ENCODE data around the gene AK2.

Gene AK2

DNA sequence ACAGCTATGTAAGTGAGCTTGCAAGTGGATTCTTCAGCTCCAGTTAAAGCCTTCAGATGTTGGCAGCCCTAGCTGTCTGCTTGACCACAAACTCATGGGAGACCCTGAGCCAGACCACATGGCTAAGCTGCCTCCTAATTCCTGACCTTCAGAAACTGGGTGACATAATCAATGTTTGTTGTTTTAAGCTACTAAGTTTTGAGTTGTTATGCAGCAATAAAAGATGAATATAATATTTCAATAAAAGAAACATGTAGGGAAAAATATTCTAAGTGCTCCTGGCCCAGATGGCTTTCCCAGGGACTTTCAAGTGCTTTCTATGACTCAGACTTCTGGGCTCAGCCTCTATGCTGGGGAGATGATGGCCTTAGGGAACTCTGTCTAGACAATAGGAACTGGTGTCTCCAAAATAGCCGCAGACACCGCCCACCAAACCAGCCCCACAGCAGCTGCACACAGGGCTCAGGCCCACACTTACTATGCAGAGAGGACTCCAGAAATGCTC is 23.9 kb upstream of the AK2 start:
- H2AFZ ChIP-seq (ENCODE audit: insufficient read depth, low read length, poor library complexity) = no peak overlapping the region
- H2BK120ac ChIP-seq (ENCODE audit: insufficient read depth, low read length, poor library complexity) = peak overlapping the region; percentile 56
- H3K18ac ChIP-seq (ENCODE audit: low read length) = no peak overlapping the region
- no peak overlapping the region for H3K4me2 ChIP-seq (ENCODE audit: low read length)
- H3K9me3 ChIP-seq (ENCODE audit: insufficient read depth, low read depth, low read length) = peaks cover 7% of the 10 kb centered on the region
- H3K36me3 ChIP-seq (ENCODE audit: control insufficient read depth in 1 of 2, insufficient read depth in 2 of 2, low read length in 2 of 2) = peaks cover 2 to 4% of the 10 kb centered on the region in 2 experiments
- no peak overlapping the region for H3K9ac ChIP-seq (ENCODE audit: low read length)
- H3K4me3 ChIP-seq (ENCODE audit: low read depth, low read length) = no peak overlapping the region
- no peaks in the 10 kb centered on the region for H3K79me2 ChIP-seq (ENCODE audit: control insufficient read depth, insufficient read depth, low read length, poor library complexity)
- H3K27me3 ChIP-seq (ENCODE audit: insufficient read depth, low read length) = no peaks in the 10 kb centered on the region
- H3K4me1 ChIP-seq (ENCODE audit: control insufficient read depth in 1 of 2, insufficient read depth in 2 of 2, low read length in 2 of 2) = peaks cover 12 to 17% of the 10 kb centered on the region in 2 experiments
- no peak overlapping the region for H3K23ac ChIP-seq (ENCODE audit: low read length)
- peak overlapping the region; percentile 62 for H2BK12ac ChIP-seq (ENCODE audit: low read length)
- H4K8ac ChIP-seq (ENCODE audit: low read depth, low read length) = no peak overlapping the region
- H2AK5ac ChIP-seq (ENCODE audit: low read length) = no peak overlapping the region
- WGBS (ENCODE audit: extremely low coverage, insufficient coverage, insufficient read length) = no CpG with 5 or more reads among the region's 2 CpGs
- H4K12ac ChIP-seq (ENCODE audit: low read depth, low read length) = no peak overlapping the region
- peak overlapping the region; percentile 84 for H3K27ac ChIP-seq (ENCODE audit: low read depth, low read length)
- H2BK5ac ChIP-seq (ENCODE audit: low read depth, low read length, poor library complexity) = peak overlapping the region; percentile 46
- DNase-seq = peak; percentile 65 to 67
- H3K79me1 ChIP-seq (ENCODE audit: low read length) = peaks cover 4% of the 10 kb centered on the region
- H3K14ac ChIP-seq (ENCODE audit: low read length) = no peak overlapping the region
- no peak overlapping the region for H3K4ac ChIP-seq (ENCODE audit: low read depth, low read length)
- H4K91ac ChIP-seq (ENCODE audit: low read depth, low read length) = peak overlapping the region; percentile 39

DNA sequence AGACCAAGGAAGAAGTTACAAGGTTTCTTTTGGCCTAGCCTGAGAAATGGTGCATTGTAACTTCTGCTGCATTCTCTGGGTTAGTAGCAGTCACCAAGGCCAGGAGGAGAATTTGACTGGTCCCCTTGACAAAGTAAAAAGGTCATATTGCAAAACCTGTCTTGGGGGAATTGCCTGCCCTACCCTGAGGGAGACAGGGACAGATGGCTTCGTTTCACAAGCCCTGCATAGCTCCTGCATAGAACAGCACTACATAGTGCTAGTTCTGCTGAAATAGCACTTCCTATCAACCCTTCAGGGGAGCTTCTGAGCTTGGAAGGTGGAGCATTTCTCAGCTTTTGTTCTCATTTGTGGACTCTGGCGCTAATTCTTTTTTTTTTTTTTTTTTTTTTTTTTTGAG is 20.4 kb upstream of the AK2 start:
- Histone ChIP-seq H2AK5ac (ENCODE audit: low read length) (no peak overlapping the region), H3K18ac (ENCODE audit: low read length) (no peak overlapping the region), H4K12ac (ENCODE audit: low read depth, low read length) (no peak overlapping the region), H3K9ac (ENCODE audit: low read length) (no peak overlapping the region), H2BK5ac (ENCODE audit: low read depth, low read length, poor library complexity) (no peak overlapping the region), H3K79me1 (ENCODE audit: low read length) (peaks cover 4% of the 10 kb centered on the region), H3K4me2 (ENCODE audit: low read length) (no peak overlapping the region), H3K14ac (ENCODE audit: low read length) (no peak overlapping the region), H3K27ac (ENCODE audit: low read depth, low read length) (no peak overlapping the region), H3K23ac (ENCODE audit: low read length) (no peak overlapping the region), H2AFZ (ENCODE audit: insufficient read depth, low read length, poor library complexity) (no peak overlapping the region), H4K91ac (ENCODE audit: low read depth, low read length) (no peak overlapping the region), H2BK12ac (ENCODE audit: low read length) (peak overlapping the region; percentile 6), H3K79me2 (ENCODE audit: control insufficient read depth, insufficient read depth, low read length, poor library complexity) (no peaks in the 10 kb centered on the region), H3K4me3 (ENCODE audit: low read depth, low read length) (no peak overlapping the region), H3K27me3 (ENCODE audit: insufficient read depth, low read length) (no peaks in the 10 kb centered on the region), H3K4ac (ENCODE audit: low read depth, low read length) (no peak overlapping the region), H3K9me3 (ENCODE audit: insufficient read depth, low read depth, low read length) (peaks cover 2% of the 10 kb centered on the region), H3K36me3 (ENCODE audit: control insufficient read depth in 1 of 2, insufficient read depth in 2 of 2, low read length in 2 of 2) (no peaks in the 10 kb centered on the region), H2BK120ac (ENCODE audit: insufficient read depth, low read length, poor library complexity) (no peak overlapping the region), H4K8ac (ENCODE audit: low read depth, low read length) (no peak overlapping the region), H3K4me1 (ENCODE audit: control insufficient read depth in 1 of 2, insufficient read depth in 2 of 2, low read length in 2 of 2) (peaks cover 16 to 21% of the 10 kb centered on the region in 2 experiments)
- no CpG with 5 or more reads among the region's 2 CpGs for whole genome bisulfite sequencing (ENCODE audit: extremely low coverage, insufficient coverage, insufficient read length)
- peak; percentile 40 to 69 for DNase-seq

DNA sequence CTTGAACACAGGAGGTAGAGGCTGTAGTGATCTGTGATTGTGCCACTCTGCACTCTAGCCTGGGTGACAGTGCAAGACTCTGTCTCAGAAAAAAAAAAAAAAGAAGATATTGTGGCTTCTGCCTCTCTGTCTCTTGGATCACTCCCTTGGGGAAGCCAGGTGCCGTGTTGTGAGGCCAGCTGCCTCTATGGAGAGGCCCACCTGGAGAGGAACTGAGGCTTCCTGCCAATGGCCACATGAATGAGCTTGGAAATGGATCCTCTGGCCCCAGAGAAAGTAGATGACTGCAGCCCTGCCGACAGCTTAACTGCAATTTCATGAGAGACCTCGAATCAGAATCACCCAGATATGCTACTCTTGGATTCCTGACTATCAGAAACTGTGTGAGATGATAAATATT is 19.7 kb upstream of the AK2 start:
- H3K4ac ChIP-seq (ENCODE audit: low read depth, low read length) = no peak overlapping the region
- no CpG with 5 or more reads among the region's 3 CpGs for WGBS (ENCODE audit: extremely low coverage, insufficient coverage, insufficient read length)

DNA sequence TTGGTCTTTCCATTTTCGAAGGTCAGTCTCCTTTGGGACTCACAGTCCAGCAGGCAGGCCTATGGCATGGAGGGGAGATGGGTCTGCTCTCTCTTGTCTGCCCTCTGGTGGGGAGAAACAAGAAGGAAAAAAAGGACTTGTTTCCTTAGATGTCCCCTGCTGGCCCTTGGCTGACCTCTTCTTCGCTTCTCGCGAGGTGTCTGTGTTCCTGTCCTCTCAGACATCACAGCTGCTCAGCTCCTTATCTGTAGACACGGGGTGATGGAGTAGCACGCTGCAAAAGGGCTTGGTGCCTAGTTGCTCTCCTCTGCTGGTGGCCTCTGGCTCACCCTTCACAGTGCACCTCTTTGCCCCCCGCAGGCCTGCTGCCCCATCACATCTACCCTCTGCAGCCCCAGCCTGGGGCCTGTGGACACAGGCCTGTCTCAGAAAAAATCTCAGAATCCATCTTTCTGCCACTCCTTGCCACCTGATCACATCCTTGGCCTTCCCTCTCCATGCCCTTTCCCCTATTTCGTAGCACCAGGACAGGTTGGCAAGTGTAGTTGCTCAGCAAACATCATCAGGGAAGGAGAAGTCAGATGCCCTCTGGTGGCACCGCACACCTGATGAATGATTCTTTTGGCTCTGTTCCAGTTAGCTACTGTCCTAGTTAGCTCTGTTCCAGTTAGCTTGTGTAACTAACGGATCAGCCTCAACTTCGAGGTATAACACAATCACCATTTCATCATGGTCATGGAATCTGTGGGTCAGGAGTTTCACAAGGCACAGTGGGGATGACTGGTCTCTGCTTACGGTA is 18.7 kb upstream of the AK2 start:
- Histone ChIP-seq H3K4ac (ENCODE audit: low read depth, low read length) (no peak overlapping the region), H3K23ac (ENCODE audit: low read length) (no peak overlapping the region), H3K4me1 (ENCODE audit: control insufficient read depth in 1 of 2, insufficient read depth in 2 of 2, low read length in 2 of 2) (peaks cover 10 to 15% of the 10 kb centered on the region in 2 experiments), H2BK5ac (ENCODE audit: low read depth, low read length, poor library complexity) (no peak overlapping the region), H4K12ac (ENCODE audit: low read depth, low read length) (no peak overlapping the region), H3K79me1 (ENCODE audit: low read length) (peaks cover 2% of the 10 kb centered on the region), H3K14ac (ENCODE audit: low read length) (peak overlapping the region; percentile 20), H4K8ac (ENCODE audit: low read depth, low read length) (no peak overlapping the region), H3K36me3 (ENCODE audit: control insufficient read depth in 1 of 2, insufficient read depth in 2 of 2, low read length in 2 of 2) (no peaks in the 10 kb centered on the region), H4K91ac (ENCODE audit: low read depth, low read length) (no peak overlapping the region), H3K79me2 (ENCODE audit: control insufficient read depth, insufficient read depth, low read length, poor library complexity) (no peaks in the 10 kb centered on the region), H3K18ac (ENCODE audit: low read length) (no peak overlapping the region), H2BK12ac (ENCODE audit: low read length) (peak overlapping the region; percentile 56), H3K9me3 (ENCODE audit: insufficient read depth, low read depth, low read length) (no peaks in the 10 kb centered on the region), H2AK5ac (ENCODE audit: low read length) (peak overlapping the region; percentile 16), H3K4me2 (ENCODE audit: low read length) (no peak overlapping the region), H3K9ac (ENCODE audit: low read length) (no peak overlapping the region), H3K27me3 (ENCODE audit: insufficient read depth, low read length) (no peaks in the 10 kb centered on the region), H2BK120ac (ENCODE audit: insufficient read depth, low read length, poor library complexity) (no peak overlapping the region), H3K4me3 (ENCODE audit: low read depth, low read length) (no peak overlapping the region), H3K27ac (ENCODE audit: low read depth, low read length) (no peak overlapping the region), H2AFZ (ENCODE audit: insufficient read depth, low read length, poor library complexity) (no peak overlapping the region)
- WGBS (ENCODE audit: extremely low coverage, insufficient coverage, insufficient read length) = no CpG with 5 or more reads among the region's 12 CpGs
- DNase-seq = peak; percentile 72 to 85

More for the DNA sequence above, 19.7 kb upstream of the AK2 start:
- Histone ChIP-seq H3K79me2 (ENCODE audit: control insufficient read depth, insufficient read depth, low read length, poor library complexity) (no peaks in the 10 kb centered on the region), H3K14ac (ENCODE audit: low read length) (no peak overlapping the region), H2AK5ac (ENCODE audit: low read length) (no peak overlapping the region), H3K4me2 (ENCODE audit: low read length) (no peak overlapping the region), H2BK12ac (ENCODE audit: low read length) (peak overlapping the region; percentile 86), H4K8ac (ENCODE audit: low read depth, low read length) (no peak overlapping the region), H3K23ac (ENCODE audit: low read length) (no peak overlapping the region), H2BK5ac (ENCODE audit: low read depth, low read length, poor library complexity) (no peak overlapping the region), H3K36me3 (ENCODE audit: control insufficient read depth in 1 of 2, insufficient read depth in 2 of 2, low read length in 2 of 2) (no peaks in the 10 kb centered on the region), H3K18ac (ENCODE audit: low read length) (no peak overlapping the region), H4K91ac (ENCODE audit: low read depth, low read length) (peak overlapping the region; percentile 51), H3K9ac (ENCODE audit: low read length) (no peak overlapping the region), H3K4me1 (ENCODE audit: control insufficient read depth in 1 of 2, insufficient read depth in 2 of 2, low read length in 2 of 2) (peaks cover 16 to 21% of the 10 kb centered on the region in 2 experiments), H3K27ac (ENCODE audit: low read depth, low read length) (no peak overlapping the region), H3K9me3 (ENCODE audit: insufficient read depth, low read depth, low read length) (no peaks in the 10 kb centered on the region), H3K27me3 (ENCODE audit: insufficient read depth, low read length) (no peaks in the 10 kb centered on the region), H3K79me1 (ENCODE audit: low read length) (peaks cover 4% of the 10 kb centered on the region), H4K12ac (ENCODE audit: low read depth, low read length) (no peak overlapping the region), H2AFZ (ENCODE audit: insufficient read depth, low read length, poor library complexity) (no peak overlapping the region), H2BK120ac (ENCODE audit: insufficient read depth, low read length, poor library complexity) (peak overlapping the region; percentile 27), H3K4me3 (ENCODE audit: low read depth, low read length) (no peak overlapping the region)
- no peak for DNase-seq

Data from trophoblast cell (in vitro differentiated cells and primary cell).